HFFc6 (cell line): ENCODE data around the gene PPP4R1. TPM values are rescaled to one million over a fixed set of nuclear protein-coding genes. Genes with fewer than 3 reads are reported as not detected.
"Not testable (repeated sequence)": the region's sequence is repeated elsewhere in the genome, so short reads cannot be mapped to it uniquely, and the experiment has no call there.

Source experiments
- DNase-seq: peaks from one replicate; pipeline ENCODE4 v3.0.0-alpha.2; 2018
- H3K27ac Mint-ChIP-seq: 2 replicates; pipeline ENCODE4 v1.8.0; 2020; ENCODE audit warnings: mild to moderate bottlenecking, mixed read lengths
- H3K27me3 Mint-ChIP-seq: 2 replicates; pipeline ENCODE4 v1.8.0; 2021; ENCODE audit warnings: mild to moderate bottlenecking, moderate library complexity, mixed read lengths; ENCODE audit not compliant: insufficient read depth
- H3K36me3 Mint-ChIP-seq: 2 replicates; pipeline ENCODE4 v1.8.0; 2021; ENCODE audit warnings: low read depth, mixed read lengths
- H3K4me1 Mint-ChIP-seq: 2 replicates; pipeline ENCODE4 v1.8.0; 2020; ENCODE audit warnings: low read depth, mixed read lengths
- H3K4me3 Mint-ChIP-seq: 2 replicates; pipeline ENCODE4 v1.8.0; 2020; ENCODE audit warnings: mild to moderate bottlenecking, moderate library complexity, mixed read lengths
- H3K9me3 Mint-ChIP-seq: 2 replicates; pipeline ENCODE4 v1.8.0; 2020; ENCODE audit warnings: mild to moderate bottlenecking, mixed read lengths
- total RNA-seq, 6 experiments: library from RNA; stranded (reverse); fragmentation: NEBNext Ultra II Directional; extraction: Animal tissue kit (Norgen Biotek cat#: 25700); gene quantifications; 2 replicates in 1 of 6; 3 replicates in 5 of 6; pipeline ENCODE4 v1.2.3, GENCODE V29; 2021
- TF ChIP-seq, protein P1 (sequence below): fragments of 200-600 bp; sonication (generic); IDR thresholded peaks from 2 replicates; pipeline ENCODE4 v1.5.0; 2021; ENCODE audit warnings: antibody characterized with exemption, mild to moderate bottlenecking

Gene PPP4R1
- total RNA-seq, 6 experiments from 2014 or later = 83.0 to 107 (median 103) TPM

DNA sequence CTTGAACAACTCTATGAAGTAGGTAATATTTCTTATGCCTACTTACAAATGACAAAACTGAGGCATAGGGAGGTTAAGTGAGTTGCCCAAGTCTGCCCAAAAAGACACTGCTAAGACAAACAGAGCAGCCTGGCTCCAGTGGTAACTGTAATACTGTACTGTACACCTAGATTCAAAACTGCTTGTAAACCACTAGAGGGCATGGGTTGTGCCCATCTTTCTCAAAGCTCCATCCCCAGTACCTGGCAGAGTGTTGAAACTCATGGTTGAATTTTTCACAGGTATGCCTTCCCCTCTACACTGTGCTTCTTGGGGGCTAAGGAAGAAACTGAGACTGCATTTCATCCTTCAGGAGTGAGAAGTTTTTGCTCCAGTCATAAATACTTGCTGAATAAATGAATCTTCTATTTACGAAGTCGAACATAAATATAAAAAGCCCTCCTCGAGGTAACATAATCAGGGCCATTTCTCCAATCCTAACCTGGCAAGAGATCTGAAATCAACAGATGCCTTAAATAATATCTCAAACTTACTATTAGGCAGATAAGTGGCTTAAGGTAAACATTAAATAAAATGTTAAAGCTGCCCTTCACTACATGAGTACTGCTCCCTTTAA lies 2.0 kb downstream of the PPP4R1 start:
- peak; percentile 50 for DNase-seq
- Mint-ChIP-seq H3K4me3 (peak overlapping the region; percentile 96), H3K36me3 (peaks cover 24% of the 10 kb centered on the region), H3K4me1 (peaks cover 70% of the 10 kb centered on the region), H3K27ac (peak overlapping the region; percentile 91), H3K9me3 (no peaks in the 10 kb centered on the region), H3K27me3 (peaks cover 5% of the 10 kb centered on the region)
- TF ChIP-seq, protein P1, sequence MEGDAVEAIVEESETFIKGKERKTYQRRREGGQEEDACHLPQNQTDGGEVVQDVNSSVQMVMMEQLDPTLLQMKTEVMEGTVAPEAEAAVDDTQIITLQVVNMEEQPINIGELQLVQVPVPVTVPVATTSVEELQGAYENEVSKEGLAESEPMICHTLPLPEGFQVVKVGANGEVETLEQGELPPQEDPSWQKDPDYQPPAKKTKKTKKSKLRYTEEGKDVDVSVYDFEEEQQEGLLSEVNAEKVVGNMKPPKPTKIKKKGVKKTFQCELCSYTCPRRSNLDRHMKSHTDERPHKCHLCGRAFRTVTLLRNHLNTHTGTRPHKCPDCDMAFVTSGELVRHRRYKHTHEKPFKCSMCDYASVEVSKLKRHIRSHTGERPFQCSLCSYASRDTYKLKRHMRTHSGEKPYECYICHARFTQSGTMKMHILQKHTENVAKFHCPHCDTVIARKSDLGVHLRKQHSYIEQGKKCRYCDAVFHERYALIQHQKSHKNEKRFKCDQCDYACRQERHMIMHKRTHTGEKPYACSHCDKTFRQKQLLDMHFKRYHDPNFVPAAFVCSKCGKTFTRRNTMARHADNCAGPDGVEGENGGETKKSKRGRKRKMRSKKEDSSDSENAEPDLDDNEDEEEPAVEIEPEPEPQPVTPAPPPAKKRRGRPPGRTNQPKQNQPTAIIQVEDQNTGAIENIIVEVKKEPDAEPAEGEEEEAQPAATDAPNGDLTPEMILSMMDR = peak; percentile 84

DNA sequence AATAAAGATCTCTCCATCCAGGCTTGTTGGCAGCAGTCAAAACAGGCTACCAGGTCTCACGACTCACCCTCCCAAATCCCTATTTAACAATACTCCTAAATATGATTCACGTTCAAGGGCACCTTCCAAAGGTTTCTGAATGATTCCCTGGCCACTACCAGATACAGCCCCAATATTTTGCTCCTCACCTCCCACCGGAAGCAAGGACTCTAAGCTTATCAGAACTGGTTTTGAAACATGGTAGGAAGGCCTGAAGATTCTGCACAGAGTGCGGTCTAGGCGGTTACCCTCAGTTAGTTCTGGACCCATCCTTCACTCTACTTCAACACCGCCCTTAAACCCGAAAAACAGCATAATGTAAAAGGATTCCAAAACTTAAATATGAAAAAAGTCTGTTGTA lies 5.2 kb downstream of the PPP4R1 start:
- Mint-ChIP-seq H3K4me1 (peaks cover 59% of the 10 kb centered on the region), H3K27me3 (peaks cover 5% of the 10 kb centered on the region), H3K36me3 (peaks cover 31% of the 10 kb centered on the region), H3K9me3 (no peaks in the 10 kb centered on the region), H3K27ac (peak overlapping the region; percentile 47), H3K4me3 (peak overlapping the region; percentile 9; the same call in 1 of the 2 replicates)
- TF ChIP-seq, protein P1 = no peak
- DNase-seq = no peak

DNA sequence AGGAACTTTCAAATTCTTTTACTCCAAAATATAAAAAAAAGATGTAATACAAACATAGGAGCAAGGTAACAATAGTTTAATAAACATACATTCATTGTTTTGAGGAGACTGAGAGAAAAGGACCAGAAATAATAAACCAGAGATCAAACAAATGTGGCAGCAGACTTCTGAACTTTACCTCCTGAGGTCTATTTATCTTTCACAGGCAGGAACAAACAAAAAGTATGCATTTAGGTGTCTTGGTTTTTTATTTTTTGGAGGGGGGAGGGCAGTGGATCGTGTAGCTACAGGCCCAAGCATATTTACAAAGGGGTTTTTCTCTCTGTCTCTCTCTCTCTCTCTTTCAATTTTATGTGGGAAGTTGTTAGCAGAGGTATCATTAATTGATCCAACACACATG lies 5.6 kb downstream of the PPP4R1 start:
- Mint-ChIP-seq H3K36me3 (peaks cover 35% of the 10 kb centered on the region), H3K4me3 (no peak overlapping the region), H3K27ac (peak overlapping the region; percentile 47), H3K27me3 (peaks cover 3% of the 10 kb centered on the region), H3K9me3 (no peaks in the 10 kb centered on the region), H3K4me1 (peaks cover 61% of the 10 kb centered on the region)
- TF ChIP-seq, protein P1 = no peak
- DNase-seq = no peak

DNA sequence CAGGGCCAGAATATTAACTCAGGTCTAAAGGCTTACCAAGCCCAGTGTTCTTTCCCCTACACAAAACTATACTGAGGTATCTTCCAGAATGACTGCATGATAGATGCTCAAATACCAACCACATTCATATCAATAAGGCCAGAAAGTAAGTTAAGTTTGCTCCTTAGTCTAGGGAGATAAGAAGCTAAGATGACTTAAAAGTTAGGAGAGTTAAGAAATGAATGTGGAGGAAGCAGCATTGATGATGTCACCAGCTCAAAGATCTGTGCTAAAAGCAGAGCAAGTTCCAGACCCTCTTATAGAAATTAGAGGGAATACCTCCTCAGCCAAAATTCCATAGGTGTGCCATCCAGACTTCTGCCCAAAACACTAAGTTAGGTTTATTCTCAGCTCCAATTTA lies 6.1 kb downstream of the PPP4R1 start:
- TF ChIP-seq, protein P1 = no peak
- DNase-seq = no peak
- Mint-ChIP-seq H3K9me3 (no peaks in the 10 kb centered on the region), H3K4me1 (peaks cover 61% of the 10 kb centered on the region), H3K36me3 (peaks cover 33% of the 10 kb centered on the region), H3K4me3 (no peak overlapping the region), H3K27ac (peak overlapping the region; percentile 47), H3K27me3 (no peaks in the 10 kb centered on the region)

DNA sequence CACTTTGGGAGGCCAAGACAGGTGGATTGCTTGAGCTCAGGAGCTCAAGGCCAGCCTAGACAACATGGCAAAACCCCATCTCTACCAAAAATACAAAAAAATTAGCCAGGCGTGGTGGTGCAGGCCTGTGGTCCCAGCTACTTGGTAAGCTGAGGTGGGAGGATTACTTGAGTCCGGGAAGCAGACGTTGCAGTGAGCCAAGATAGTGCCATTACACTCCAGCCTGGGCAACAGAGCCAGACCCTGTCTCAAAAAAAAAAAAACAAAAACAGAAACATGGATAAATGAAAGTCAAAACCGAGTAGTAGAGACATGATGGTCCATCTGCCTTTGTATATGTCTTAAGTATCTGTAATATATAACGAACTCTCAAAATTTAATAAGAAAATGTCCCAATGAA lies 7.2 kb downstream of the PPP4R1 start:
- Mint-ChIP-seq H3K4me1 (peaks cover 55% of the 10 kb centered on the region), H3K36me3 (peaks cover 34% of the 10 kb centered on the region)
- H3K27me3 Mint-ChIP-seq, H3K9me3 Mint-ChIP-seq, H3K4me3 Mint-ChIP-seq, H3K27ac Mint-ChIP-seq, DNase-seq: not testable (repeated sequence)

DNA sequence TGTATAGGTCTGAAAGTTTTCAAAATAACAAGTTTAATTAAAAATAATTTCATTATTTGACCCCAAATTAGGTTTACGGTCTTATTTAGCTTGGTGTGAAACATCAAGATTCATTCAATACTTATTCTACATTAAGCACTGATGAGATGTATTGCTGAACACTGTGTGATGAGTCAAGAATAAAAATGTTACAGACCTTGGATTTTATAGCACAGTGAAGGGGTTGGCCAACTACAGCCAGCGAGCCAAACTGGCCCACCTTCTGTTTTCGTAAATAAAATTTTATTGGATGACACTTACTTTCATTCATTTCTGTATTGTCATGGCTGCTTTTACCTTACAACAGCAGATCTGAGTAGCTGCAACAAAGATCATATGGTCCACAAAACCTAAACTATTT lies 8.3 kb downstream of the PPP4R1 start:
- no peak overlapping the region for H3K4me3 Mint-ChIP-seq
- H3K4me1 Mint-ChIP-seq = peaks cover 45% of the 10 kb centered on the region
- H3K27ac Mint-ChIP-seq = no peak overlapping the region
- H3K9me3 Mint-ChIP-seq = peaks cover 5% of the 10 kb centered on the region; the same call in 1 of the 2 replicates
- peaks cover 32% of the 10 kb centered on the region for H3K36me3 Mint-ChIP-seq
- H3K27me3 Mint-ChIP-seq = no peaks in the 10 kb centered on the region
- no peak for DNase-seq
- TF ChIP-seq, protein P1 = no peak
